Measurements from ENCODE around the gene LRRC32. TPM values are rescaled to one million over a fixed set of nuclear protein-coding genes. Genes with fewer than 3 reads are reported as not detected.

Gene LRRC32, protein sequence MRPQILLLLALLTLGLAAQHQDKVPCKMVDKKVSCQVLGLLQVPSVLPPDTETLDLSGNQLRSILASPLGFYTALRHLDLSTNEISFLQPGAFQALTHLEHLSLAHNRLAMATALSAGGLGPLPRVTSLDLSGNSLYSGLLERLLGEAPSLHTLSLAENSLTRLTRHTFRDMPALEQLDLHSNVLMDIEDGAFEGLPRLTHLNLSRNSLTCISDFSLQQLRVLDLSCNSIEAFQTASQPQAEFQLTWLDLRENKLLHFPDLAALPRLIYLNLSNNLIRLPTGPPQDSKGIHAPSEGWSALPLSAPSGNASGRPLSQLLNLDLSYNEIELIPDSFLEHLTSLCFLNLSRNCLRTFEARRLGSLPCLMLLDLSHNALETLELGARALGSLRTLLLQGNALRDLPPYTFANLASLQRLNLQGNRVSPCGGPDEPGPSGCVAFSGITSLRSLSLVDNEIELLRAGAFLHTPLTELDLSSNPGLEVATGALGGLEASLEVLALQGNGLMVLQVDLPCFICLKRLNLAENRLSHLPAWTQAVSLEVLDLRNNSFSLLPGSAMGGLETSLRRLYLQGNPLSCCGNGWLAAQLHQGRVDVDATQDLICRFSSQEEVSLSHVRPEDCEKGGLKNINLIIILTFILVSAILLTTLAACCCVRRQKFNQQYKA
- total RNA-seq: 66.3 TPM

DNA sequence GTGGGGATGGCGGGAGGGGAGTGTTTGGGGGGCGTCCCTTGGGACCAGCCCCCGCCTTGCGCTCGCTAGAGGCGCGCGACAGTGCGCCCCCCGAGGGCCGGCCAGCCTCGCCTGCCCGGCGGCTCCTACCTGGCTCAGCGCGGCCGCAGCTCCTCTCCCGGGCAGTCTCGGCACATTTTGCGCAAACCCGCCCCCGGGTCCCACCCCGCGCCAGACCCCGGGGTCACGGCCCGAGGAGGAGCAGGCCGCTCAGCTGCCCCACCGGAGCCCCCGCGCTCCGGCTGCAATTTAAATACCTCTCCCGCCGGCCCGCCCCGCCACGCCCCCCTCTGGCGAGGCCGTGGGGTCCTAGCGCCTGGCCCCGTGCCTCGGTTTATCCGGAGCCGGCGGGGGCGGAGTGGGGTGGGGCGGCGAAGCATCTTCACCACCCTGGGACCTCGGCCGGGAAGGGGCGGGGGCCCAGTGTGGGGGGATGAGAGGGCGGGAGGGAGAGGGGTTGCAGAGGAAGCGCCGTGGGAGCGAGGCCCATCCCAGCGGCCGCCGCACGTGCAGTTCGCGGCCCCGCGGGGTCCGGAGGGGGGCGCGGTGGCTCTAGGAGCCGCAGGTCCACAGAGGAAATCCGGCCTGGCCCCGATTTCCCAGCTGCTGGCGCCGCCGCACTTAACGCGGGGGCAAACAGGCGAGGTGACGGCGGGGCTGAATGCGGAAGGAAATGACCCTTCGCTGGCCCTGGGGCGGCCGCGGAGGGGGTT, at the start of gene LRRC32:
Gene LRRC32, minus strand, starts transcription at position 263 of the 752 bp plus-strand sequence. CDS start 4,793 bp downstream, outside the sequence.
- Histone ChIP-seq H3K27ac (peak within 1 kb of the TSS; percentile 86), H3K4me3 (peak within 1 kb of the TSS; percentile 62 to 87), H3K9me3 (no peaks in the 10 kb centered on the region), H3K36me3 (no peaks in the 10 kb centered on the region), H3K27me3 (no peaks in the 10 kb centered on the region), H3K4me1 (peaks cover 58% of the 10 kb centered on the region)
- TF ChIP-seq, protein P1, sequence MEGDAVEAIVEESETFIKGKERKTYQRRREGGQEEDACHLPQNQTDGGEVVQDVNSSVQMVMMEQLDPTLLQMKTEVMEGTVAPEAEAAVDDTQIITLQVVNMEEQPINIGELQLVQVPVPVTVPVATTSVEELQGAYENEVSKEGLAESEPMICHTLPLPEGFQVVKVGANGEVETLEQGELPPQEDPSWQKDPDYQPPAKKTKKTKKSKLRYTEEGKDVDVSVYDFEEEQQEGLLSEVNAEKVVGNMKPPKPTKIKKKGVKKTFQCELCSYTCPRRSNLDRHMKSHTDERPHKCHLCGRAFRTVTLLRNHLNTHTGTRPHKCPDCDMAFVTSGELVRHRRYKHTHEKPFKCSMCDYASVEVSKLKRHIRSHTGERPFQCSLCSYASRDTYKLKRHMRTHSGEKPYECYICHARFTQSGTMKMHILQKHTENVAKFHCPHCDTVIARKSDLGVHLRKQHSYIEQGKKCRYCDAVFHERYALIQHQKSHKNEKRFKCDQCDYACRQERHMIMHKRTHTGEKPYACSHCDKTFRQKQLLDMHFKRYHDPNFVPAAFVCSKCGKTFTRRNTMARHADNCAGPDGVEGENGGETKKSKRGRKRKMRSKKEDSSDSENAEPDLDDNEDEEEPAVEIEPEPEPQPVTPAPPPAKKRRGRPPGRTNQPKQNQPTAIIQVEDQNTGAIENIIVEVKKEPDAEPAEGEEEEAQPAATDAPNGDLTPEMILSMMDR (IDR thresholded peaks at IDR 0.05): no peak
- TF ChIP-seq POLR2AphosphoS5 (IDR thresholded peaks at IDR 0.05; ENCODE audit: insufficient read depth in 1 of 2, low read depth in 1 of 2): peak in 1 of 2 donors; percentile 65
- TF ChIP-seq POLR2A (IDR thresholded peaks at IDR 0.05): peak in 1 of 2 donors; percentile 22
- DNase-seq (ENCODE audit: extremely low spot score in 2 of 2): no peak
- intact Hi-C loops (cut with DNase I): loop anchor here (10.0 kb wide), 1 partner anchor 66 kb away; no protein-coding TSS in a partner anchor

DNA sequence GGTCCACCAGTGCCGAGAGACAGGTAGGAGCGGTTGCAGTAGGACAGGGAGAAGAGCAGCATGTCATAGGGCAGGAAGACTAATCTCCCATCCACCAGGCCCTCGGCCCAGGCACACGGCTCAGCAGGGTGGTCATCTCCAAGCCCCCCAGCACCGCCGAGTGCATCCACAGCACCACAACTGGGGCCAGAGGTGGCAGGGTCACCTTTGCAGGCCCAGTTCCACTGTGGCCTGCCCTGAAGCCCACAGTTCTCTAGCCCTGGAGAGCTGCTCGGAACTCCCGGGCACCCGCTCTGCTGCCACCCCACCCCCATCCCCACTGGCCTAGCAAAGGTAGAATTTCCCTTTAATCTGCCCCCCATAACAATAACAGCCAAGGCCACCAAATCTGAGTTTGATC, 49.1 kb upstream of the LRRC32 start:
- Histone ChIP-seq H3K27ac (no peak overlapping the region), H3K4me3 (no peak overlapping the region), H3K27me3 (no peaks in the 10 kb centered on the region), H3K9me3 (no peaks in the 10 kb centered on the region), H3K36me3 (no peaks in the 10 kb centered on the region), H3K4me1 (peaks cover 11% of the 10 kb centered on the region)
- DNase-seq (ENCODE audit: extremely low spot score in 2 of 2): no peak
- TF ChIP-seq, protein P1 (IDR thresholded peaks at IDR 0.05): no peak
- TF ChIP-seq POLR2AphosphoS5 (IDR thresholded peaks at IDR 0.05; ENCODE audit: insufficient read depth in 1 of 2, low read depth in 1 of 2) (no peak), POLR2A (IDR thresholded peaks at IDR 0.05) (no peak)
- intact Hi-C loops (cut with DNase I): loop anchor here (10.0 kb wide), 1 partner anchor 205 kb away; no protein-coding TSS in a partner anchor

DNA sequence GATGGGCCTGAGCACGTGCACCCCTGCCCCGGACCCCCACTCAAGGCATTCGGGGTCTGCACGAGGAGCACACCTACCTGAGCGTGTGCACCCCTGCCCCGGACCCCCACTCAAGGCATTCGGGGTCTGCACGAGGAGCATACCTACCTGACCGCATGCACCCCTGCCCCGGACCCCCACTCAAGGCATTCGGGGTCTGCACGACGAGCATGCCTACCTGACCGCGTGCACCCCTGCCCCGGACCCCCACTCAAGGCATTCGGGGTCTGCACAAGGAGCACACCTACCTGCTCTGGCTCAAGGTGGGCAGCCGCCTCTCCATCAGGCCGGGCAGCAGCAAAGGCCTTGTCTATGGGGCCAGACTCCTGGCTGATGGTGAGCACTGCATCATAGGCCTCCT, 48.7 kb upstream of the LRRC32 start:
- no peaks in the 10 kb centered on the region for H3K27me3 ChIP-seq
- no peak overlapping the region for H3K27ac ChIP-seq
- intact Hi-C loops (cut with DNase I): no loop called here
- DNase-seq (ENCODE audit: extremely low spot score in 2 of 2): no peak
- H3K4me3 ChIP-seq: no peak overlapping the region
- no peaks in the 10 kb centered on the region for H3K36me3 ChIP-seq
- no peaks in the 10 kb centered on the region for H3K9me3 ChIP-seq
- no peak for TF ChIP-seq POLR2A (IDR thresholded peaks at IDR 0.05)
- TF ChIP-seq, protein P1 (IDR thresholded peaks at IDR 0.05): no peak
- TF ChIP-seq POLR2AphosphoS5 (IDR thresholded peaks at IDR 0.05; ENCODE audit: insufficient read depth in 1 of 2, low read depth in 1 of 2): no peak
- peaks cover 11% of the 10 kb centered on the region for H3K4me1 ChIP-seq

DNA sequence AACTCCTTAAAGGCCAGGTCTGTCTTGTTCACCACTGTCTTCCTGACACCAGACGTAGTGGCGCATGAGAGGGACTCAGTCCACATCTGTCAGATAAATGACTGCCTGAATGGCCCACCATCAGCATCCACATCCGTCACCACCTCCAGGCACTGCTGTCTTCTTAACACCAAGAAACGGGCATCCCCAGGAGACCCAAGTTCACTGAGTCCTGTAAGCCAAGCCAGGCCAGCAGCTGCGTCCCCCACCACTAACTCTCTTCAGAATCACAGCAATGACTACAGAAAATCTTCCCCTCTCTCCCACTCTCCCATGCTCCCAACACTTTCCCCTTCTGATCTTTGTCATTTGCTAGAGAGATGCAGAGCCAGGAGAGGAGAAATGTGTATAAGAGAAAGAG, 47.3 kb upstream of the LRRC32 start:
- Histone ChIP-seq H3K36me3 (no peaks in the 10 kb centered on the region), H3K27me3 (no peaks in the 10 kb centered on the region), H3K9me3 (no peaks in the 10 kb centered on the region), H3K27ac (no peak overlapping the region), H3K4me1 (peaks cover 11% of the 10 kb centered on the region), H3K4me3 (no peak overlapping the region)
- intact Hi-C loops (cut with DNase I): no loop called here
- TF ChIP-seq POLR2A (IDR thresholded peaks at IDR 0.05): no peak
- TF ChIP-seq POLR2AphosphoS5 (IDR thresholded peaks at IDR 0.05; ENCODE audit: insufficient read depth in 1 of 2, low read depth in 1 of 2): no peak
- TF ChIP-seq, protein P1 (IDR thresholded peaks at IDR 0.05): no peak
- no peak for DNase-seq (ENCODE audit: extremely low spot score in 2 of 2)

Measured in vagina (tissue), 2 donors.